ENCODE results near the gene MIPOL1. TPM values are rescaled to one million over a fixed set of nuclear protein-coding genes. Genes with fewer than 3 reads are reported as not detected.

MIPOL1 gene
- total and polyA plus RNA-seq, 9 donors: 5.0 to 29.5 (median 20.5) TPM

GRCh38 chr14:37597914-37598746 lies 400.4 kb downstream of the MIPOL1 start:
- no peaks in the 10 kb centered on the region for H3K36me3 ChIP-seq
- no peak overlapping the region for H3K27ac ChIP-seq
- no peaks in the 10 kb centered on the region for H3K27me3 ChIP-seq
- H3K4me3 ChIP-seq: no peak overlapping the region
- WGBS, 3 donors: 4 to 7% (median 5%) methylated on average over 44 to 50 of the region's 50 CpGs
- H3K9me3 ChIP-seq: no peaks in the 10 kb centered on the region
- no peak for DNase-seq
- no peak for TF ChIP-seq EP300 (IDR thresholded peaks at IDR 0.05)
- peaks cover 5% of the 10 kb centered on the region for H3K4me1 ChIP-seq (ENCODE audit: insufficient read depth)
- intact Hi-C loops (cut with DNase I): no loop called here

- WGBS, 3 donors: 12 to 21% (median 13%) methylated on average over 36 of the region's 36 CpGs
- no peaks in the 10 kb centered on the region for H3K27me3 ChIP-seq
- no peak overlapping the region for H3K27ac ChIP-seq
- intact Hi-C loops (cut with DNase I): no loop called here
- no peak overlapping the region for H3K4me3 ChIP-seq
- TF ChIP-seq CTCF (IDR thresholded peaks at IDR 0.05) (no peak), EP300 (IDR thresholded peaks at IDR 0.05) (no peak), POLR2A (IDR thresholded peaks at IDR 0.05) (no peak)
- no peaks in the 10 kb centered on the region for H3K36me3 ChIP-seq
- peaks cover 5% of the 10 kb centered on the region for H3K4me1 ChIP-seq (ENCODE audit: insufficient read depth)
- no peak for DNase-seq
- no peaks in the 10 kb centered on the region for H3K9me3 ChIP-seq
These were observed 401.2 kb downstream of the MIPOL1 start for GRCh38 chr14:37598747-37599506.

GRCh38 chr14:37599507-37600368 lies 402.0 kb downstream of the MIPOL1 start:
- Histone ChIP-seq H3K27me3 (no peaks in the 10 kb centered on the region), H3K9me3 (no peaks in the 10 kb centered on the region), H3K27ac (no peak overlapping the region), H3K4me1 (ENCODE audit: insufficient read depth) (peaks cover 5% of the 10 kb centered on the region), H3K4me3 (no peak overlapping the region), H3K36me3 (no peaks in the 10 kb centered on the region)
- no peak for DNase-seq
- WGBS, 3 donors: 2 to 6% (median 4%) methylated on average over 57 of the region's 57 CpGs
- TF ChIP-seq EP300 (IDR thresholded peaks at IDR 0.05) (no peak), CTCF (IDR thresholded peaks at IDR 0.05) (no peak), POLR2A (IDR thresholded peaks at IDR 0.05) (no peak)
- intact Hi-C loops (cut with DNase I): no loop called here

- no peaks in the 10 kb centered on the region for H3K27me3 ChIP-seq
- no peak overlapping the region for H3K27ac ChIP-seq
- DNase-seq: no peak
- no peak overlapping the region for H3K4me3 ChIP-seq
- H3K36me3 ChIP-seq: no peaks in the 10 kb centered on the region
- intact Hi-C loops (cut with DNase I): no loop called here
- TF ChIP-seq EP300 (IDR thresholded peaks at IDR 0.05) (no peak), CTCF (IDR thresholded peaks at IDR 0.05) (no peak), POLR2A (IDR thresholded peaks at IDR 0.05) (no peak)
- H3K9me3 ChIP-seq: no peaks in the 10 kb centered on the region
- peaks cover 1% of the 10 kb centered on the region for H3K4me1 ChIP-seq (ENCODE audit: insufficient read depth)
- WGBS, 3 donors: 33 to 50% (median 42%) methylated on average over 4 of the region's 4 CpGs
These were observed 403.4 kb downstream of the MIPOL1 start for GRCh38 chr14:37600880-37601741.

All from ovary (tissue), 9 donors.